ENCODE measurements around the gene MTERF1.

MTERF1 gene

GRCh38 chr7:91832493-91833045 is 47.9 kb downstream of the MTERF1 start:
- no peak for DNase-seq (ENCODE audit: low read depth, low spot score)

- no peak for DNase-seq (ENCODE audit: low read depth, low spot score)
Measured at GRCh38 chr7:91827169-91827568, 53.3 kb downstream of the MTERF1 start.

GRCh38 chr7:91826377-91826776 is 54.1 kb downstream of the MTERF1 start:
- peak; percentile 85 for DNase-seq (ENCODE audit: low read depth, low spot score)

GRCh38 chr7:91824201-91824600 is 56.3 kb downstream of the MTERF1 start:
- DNase-seq (ENCODE audit: low read depth, low spot score), result no peak

Measured in astrocyte of the hippocampus (primary cell).